Amniotic epithelial cell (primary cell): ENCODE data around the gene NR4A2.
"Not testable (repeated sequence)": the region's sequence is repeated elsewhere in the genome, so short reads cannot be mapped to it uniquely, and the experiment has no call there.

Experiments
- DNase-seq: peaks from one replicate; pipeline ENCODE4 v3.0.0-alpha.2; 2010; ENCODE audit warnings: low read depth

NR4A2 gene

DNA sequence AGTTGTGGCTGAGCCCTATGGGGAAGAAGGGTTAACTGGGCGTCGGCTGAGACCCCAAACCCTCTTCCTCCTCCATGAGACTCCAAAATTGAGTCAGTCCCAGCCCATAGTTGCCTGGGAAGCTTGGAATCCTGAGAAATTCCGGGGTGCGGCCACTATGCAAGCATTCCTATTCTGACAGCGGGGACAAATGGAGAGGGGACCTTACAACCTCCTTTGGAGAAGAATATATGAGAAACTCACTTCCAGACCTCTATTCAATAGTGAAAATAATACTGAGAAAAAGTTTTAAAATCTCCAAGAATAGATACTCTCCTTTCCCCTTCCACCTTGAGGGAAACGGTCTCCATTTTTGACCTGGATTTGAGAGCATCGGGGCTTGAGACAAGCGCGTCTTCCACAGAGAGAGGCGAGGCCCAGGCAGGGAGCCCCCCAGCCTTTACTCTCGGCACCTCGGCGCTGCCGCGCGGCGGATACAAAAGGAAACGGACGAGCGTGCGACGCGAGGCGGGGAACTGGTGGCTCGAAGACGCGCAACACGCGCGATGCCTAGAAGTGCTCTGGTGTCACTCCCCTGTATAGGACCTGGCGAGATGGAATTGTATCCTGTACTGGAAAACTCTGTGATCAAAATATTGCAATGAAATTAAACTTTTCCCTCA is 11.1 kb downstream of the NR4A2 start:
- no peak for DNase-seq

DNA sequence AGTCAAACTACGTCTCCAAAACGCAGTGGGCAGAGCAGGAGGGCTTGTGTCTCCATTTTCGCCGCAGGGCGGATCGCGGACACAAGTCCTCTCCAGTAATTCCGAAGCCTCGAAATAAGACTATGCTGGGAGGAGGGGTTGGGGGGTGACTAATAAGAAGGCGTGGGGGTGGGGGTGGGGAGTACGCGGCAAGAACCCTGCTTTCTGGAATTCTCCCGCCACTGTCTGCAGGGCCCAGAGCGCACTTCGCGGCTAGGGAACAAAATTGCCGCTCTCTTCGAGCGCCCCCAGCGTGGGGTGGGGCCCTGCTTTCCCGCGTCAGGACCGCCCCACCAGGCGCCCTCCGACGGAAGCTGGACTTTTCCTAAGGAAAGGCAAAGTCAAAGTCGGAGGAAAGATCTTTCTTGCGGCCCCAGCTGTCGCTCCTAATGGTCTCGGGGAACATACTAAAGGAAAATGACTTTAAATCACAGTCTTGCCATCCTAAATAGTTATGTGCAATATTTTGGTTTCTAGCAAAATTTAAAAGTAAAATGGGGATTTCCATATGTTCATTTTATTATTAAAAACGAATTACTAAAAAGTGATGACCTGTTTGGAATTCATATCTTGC is 11.9 kb downstream of the NR4A2 start:
- DNase-seq, result peak; percentile 27

DNA sequence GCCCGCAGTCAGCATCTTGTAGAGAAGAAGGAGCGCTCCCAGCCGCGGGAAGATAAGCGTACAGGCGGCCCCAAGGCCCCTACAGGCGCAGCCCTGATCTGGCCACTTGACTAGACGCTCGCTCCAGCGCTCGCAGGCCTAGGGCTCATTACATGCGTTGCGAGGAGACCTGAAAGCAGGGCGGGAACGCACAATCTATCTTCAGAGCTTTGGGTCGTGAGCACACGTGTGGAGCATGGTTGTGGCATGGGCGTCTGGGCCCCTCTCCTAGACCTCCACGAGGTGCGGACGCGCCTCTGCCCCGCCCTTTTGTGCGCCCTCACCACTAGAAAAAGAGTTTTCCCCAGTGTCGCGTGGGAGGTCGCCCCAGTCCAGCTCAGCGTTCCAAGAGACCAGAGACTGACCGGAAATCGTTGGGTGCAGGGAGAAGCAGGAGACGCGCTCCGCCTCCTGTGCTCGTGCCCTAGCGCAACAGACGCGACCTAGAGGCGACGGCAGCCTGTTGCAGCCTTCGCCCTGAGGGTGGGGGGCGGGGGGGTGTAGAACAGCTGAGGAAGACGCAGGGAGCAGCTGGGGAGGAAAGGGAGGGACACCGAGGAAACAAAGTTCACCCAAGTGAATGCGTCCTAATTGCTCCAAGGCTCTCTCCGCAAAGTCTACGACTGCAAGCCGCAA is 12.6 kb downstream of the NR4A2 start:
- DNase-seq, result no peak

DNA sequence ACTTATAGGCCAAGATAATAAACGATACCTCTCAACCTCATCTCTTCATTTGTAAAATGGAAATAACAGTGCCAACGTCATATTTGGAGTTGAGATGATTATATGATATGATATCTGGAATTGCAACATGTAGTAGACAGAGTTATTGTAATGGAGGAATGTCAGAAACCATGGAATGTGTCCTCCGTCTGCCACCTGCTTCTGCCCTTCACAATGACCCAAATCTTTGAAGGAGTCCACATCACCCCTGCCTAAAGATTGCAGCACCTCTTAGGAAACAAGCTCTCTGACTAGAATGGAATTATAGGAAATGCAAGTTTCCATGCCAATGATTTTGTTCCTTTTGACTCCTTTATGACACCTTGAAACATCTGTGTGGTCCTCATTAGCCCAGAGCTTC is 14.9 kb downstream of the NR4A2 start:
- no peak for DNase-seq

DNA sequence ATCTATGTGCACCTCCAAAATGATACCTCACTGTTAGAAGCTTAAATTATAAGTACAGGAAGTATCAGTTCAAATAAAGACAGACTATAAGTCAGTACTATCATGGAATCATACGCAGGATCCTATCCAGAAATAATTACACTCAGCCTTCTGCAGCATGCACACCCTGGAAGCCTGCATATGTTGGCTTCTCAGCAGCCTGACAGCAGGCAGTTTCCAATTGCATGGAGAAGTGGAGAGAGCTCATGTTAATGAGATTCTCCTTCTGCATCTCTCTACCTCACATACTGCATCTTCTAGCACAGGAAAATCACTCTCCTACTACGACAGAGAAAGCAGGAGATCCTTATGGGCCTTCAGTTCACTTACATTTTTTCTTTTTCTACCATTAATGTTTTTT is 20.5 kb downstream of the NR4A2 start:
- no peak for DNase-seq

DNA sequence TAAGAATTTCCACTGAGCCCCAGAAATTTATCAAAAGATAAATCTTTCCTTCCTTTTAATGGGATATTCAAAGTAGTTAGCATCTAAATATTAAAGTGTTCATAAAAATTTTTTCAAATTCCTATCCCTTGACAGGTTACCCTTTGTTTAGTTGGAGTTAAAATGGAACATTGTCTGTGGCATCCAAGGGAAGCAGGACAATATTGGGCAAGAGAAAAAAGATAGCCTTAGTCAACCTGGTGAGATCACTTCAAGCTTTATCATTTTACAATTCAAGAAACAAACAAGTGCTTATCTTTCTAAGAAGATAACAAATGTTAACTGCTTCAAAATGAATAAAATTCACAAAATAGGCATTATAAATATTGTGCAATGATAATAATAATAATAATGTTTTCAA is 21.7 kb downstream of the NR4A2 start:
- DNase-seq, result no peak

DNA sequence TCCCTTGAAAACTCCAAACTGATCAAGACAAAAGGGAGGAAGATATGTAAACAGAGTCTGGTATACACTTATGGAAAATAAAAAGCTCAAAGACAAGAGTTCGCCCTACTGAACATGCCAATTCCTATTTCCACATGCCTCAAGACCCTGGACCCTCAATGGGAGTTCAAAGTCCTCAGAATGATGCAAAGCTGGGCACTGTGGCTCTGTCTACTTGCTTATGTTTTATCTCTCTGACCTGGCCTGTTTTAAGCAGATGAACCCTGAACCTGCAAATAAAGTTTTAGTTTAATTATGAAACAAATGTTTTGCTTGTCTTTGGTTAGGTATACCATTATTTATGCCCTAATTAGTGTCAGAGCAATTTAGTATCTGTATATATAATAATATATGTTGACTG is 22.6 kb downstream of the NR4A2 start:
- no peak for DNase-seq

DNA sequence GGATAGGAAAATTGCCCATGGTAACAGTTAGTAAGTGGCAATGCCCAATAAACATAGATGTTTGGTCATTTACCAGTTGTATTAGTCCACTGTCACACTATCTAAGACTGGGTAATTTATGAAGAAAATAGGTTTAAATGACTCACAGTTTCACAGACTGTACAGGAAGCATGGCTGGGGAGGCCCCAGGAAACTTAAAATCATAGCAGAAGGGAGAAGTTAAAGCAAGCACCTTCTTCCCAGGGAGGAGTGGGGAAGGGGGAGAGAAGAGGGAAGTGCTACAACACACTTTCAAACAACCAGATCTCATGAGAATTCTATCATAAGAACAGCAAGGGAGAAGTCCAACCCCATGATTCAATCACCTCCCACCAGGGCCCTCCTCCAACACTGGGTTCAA is 23.4 kb downstream of the NR4A2 start:
- no peak for DNase-seq

DNA sequence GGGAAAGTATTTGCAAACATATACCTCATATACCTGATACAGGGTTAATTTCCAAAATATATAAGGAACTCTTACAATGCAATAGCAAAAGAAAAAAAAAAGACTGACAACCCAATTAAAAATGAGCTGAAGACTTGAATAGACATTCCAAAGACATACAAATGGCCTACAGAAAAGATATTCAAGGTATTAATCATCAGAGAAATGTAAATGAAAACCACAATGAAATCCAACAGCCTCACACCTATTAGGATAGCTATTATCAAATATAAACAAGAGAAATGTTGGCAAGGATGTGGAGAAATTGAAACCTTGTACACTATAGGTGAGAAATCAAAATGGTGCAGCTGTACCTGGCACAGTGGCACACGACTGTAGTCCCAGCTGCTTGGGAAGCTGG is 25.7 kb downstream of the NR4A2 start:
- no peak for DNase-seq

DNA sequence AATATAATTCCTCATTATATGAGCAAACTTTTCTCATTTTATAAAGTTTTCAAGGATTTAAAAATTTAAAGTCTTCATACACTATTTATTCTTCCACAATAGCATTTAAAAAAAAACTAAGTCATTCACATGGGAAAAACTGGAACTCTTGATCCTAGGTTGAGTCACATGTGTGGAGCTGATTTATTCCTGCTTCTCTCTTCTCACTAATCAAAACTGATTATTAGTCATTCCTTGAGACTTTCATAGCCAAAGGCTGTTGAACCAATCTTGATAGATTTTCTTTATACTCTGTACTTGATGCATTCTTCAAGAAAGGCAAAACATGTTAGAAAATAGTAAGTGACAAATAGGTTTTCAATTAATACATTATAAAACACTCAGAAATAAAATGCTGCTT is 27.4 kb downstream of the NR4A2 start:
- DNase-seq, result no peak

DNA sequence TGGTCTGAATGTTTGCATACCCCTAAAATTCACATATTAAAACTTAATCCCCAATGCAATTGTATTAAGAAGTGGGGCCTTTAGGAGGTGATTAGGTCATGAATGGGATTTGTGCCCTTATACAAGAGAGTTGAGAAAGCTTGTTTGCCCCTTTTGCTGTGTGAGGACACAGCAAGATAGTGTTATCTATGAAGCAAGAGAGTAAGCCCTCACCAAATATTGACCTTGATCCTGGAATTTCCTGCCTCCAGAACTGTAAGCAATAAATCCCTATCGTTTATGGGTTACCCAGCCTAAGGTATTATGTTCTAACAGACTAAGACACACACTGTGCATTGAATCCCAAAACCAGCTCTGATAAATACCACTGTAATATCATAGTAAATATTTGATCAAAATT is 32.2 kb downstream of the NR4A2 start:
- no peak for DNase-seq

DNA sequence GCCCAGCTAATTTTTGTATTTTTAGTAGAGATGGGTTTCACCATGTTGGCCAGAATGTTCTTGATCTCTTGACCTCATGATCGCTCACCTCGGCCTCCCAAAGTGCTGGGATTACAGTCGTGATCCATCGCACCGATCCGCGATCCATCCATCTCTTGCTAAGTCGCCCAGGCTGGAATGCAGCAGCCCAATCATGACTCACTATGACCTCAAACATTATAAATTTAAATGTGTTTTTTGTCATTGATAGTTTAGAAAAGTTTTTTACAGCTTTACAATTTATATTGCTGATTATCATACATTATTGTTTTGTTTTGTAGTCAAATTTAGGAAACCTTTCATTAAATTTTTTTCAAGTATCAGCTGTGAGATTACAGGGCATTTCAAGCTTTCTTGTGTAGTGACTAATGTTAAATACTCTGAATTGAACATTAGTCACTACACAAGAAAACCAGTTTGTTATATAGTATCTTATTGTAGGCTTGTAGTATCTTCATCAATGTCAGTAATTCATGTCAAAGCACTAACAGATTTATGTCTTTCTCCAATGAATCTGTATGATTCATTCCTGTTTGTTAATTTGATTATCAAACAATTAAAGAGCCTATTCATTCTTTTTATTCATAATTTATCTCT is 37.5 kb downstream of the NR4A2 start:
- DNase-seq, result peak; percentile 2

DNA sequence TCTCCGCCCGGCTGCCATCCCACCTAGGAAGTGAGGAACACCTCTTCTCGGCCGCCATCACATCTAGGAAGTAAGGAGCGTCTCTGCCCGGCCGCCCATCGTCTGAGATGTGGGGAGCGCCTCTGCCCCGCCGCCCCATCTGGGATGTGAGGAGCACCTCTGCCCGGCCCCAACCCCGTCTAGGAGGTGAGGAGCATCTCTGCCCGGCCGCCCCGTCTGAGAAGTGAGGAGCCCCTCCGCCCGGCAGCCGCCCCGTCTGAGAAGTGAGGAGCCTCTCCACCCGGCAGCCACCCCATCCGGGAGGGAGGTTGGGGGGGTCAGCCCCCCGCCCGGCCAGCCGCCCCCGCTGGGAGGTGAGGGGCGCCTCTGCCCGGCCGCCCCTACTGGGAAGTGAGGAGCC is 39.1 kb downstream of the NR4A2 start:
- DNase-seq, result not testable (repeated sequence)

DNA sequence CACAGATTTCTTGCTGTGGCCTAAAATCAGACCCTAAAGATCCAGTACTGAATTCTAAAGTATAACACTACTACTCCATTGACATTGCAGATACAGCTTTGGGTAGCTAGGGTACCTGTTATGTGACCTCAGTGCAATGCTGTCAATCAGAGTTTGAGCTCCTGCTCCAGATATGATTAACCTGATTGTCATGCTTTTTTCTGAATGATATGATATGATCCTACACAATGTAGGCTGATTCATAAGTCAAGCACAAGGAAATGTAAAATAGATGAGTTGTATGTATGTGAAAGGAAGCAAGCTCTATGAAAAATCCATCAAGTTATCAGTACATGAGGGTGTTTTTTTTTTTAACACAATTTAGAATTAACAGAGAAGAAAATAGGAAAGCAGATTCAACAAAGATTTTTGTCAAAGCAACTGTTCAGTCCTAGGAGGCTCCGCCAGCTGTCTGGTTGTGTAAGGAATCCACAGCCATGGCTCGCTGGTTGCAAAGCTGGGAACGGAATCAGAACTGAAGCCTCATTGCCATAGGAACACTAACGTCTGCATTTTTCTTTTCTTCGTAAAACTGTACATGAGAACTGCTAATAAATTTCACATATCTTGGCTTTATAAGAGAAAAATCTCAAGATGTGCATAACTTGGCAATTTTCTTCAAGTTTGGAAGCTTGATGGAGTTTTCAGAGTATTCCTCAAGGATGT is 52.9 kb downstream of the NR4A2 start:
- DNase-seq, result no peak
